Measurements from ENCODE around the gene RNF225. TPM values are rescaled to one million over a fixed set of nuclear protein-coding genes. Genes with fewer than 3 reads are reported as not detected.

Gene RNF225
- total RNA-seq, 1 experiment from 2014 or later: 1.8 TPM

DNA sequence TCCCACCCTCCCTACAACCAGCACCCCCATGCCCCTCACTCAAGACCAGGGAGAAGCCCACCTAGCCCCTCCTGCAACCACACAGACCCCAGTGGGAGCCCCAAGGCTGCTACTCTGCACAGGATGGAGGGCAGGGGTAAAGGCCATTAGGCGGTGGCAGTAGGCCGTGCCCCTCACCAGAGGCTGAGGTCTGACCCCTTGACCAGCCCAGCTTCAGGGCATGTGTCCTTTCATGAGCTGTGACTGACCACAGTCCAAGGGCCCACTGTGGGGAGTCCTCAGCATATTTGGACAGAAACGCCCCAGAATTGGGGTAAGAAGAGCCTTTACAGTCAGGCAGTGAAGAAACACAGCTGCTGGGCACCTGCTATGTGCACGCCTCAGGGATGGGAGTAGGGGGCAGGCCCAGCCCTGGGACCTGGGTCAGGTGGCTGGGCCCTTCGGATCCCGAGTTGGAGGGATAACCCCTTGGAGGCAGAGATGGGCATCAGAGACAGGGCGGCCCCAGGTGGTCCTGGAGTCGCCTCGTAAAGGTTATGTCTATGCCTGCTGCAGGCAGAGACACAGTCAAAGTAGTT is 10.1 kb upstream of the RNF225 start:
- Mint-ChIP-seq H3K27me3 (ENCODE audit: low read depth) (no peaks in the 10 kb centered on the region), H3K27ac (peak overlapping the region; percentile 92), H3K4me3 (peak overlapping the region; percentile 96), H3K9me3 (no peaks in the 10 kb centered on the region), H3K36me3 (peaks cover 25% of the 10 kb centered on the region), H3K4me1 (peaks cover 22% of the 10 kb centered on the region)
- ATAC-seq: no peak
- no peak for DNase-seq (ENCODE audit: low spot score)
- ChIA-PET POLR2A (no interaction called here), CTCF (no interaction called here)
- TF ChIP-seq FOXP1 (CRISPR knock-in tag; IDR thresholded peaks at IDR 0.05; ENCODE audit: borderline replicate concordance): no peak
- TF ChIP-seq ZNF532 (CRISPR knock-in tag; IDR thresholded peaks at IDR 0.05; ENCODE audit: borderline replicate concordance): no peak
- TF ChIP-seq JUN (CRISPR knock-in tag; IDR thresholded peaks at IDR 0.05): no peak
- no peak for TF ChIP-seq E2F4 (CRISPR knock-in tag; IDR thresholded peaks at IDR 0.05; ENCODE audit: borderline replicate concordance, low read depth)
- TF ChIP-seq NR3C1 (CRISPR knock-in tag; conservative IDR thresholded peaks at IDR 0.05; ENCODE audit: low read depth): no peak
- TF ChIP-seq ZNF416 (CRISPR knock-in tag; IDR thresholded peaks at IDR 0.05): no peak
- no peak for TF ChIP-seq HMGA2 (CRISPR knock-in tag; IDR thresholded peaks at IDR 0.05)
- TF ChIP-seq STAT6 (CRISPR knock-in tag; conservative IDR thresholded peaks at IDR 0.05; ENCODE audit: low read depth): no peak
- no peak for TF ChIP-seq FOXP4 (CRISPR knock-in tag; IDR thresholded peaks at IDR 0.05)
- TF ChIP-seq, protein P1, sequence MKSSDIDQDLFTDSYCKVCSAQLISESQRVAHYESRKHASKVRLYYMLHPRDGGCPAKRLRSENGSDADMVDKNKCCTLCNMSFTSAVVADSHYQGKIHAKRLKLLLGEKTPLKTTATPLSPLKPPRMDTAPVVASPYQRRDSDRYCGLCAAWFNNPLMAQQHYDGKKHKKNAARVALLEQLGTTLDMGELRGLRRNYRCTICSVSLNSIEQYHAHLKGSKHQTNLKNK (CRISPR knock-in tag; IDR thresholded peaks at IDR 0.05): no peak
- TF ChIP-seq GABPB1 (CRISPR knock-in tag; IDR thresholded peaks at IDR 0.05): no peak
- TF ChIP-seq PRRX2 (CRISPR knock-in tag; IDR thresholded peaks at IDR 0.05): no peak
- no peak for TF ChIP-seq JAZF1 (CRISPR knock-in tag; IDR thresholded peaks at IDR 0.05)
- no peak for TF ChIP-seq MXD4 (CRISPR knock-in tag; IDR thresholded peaks at IDR 0.05; ENCODE audit: borderline replicate concordance)
- TF ChIP-seq RORB (CRISPR knock-in tag; IDR thresholded peaks at IDR 0.05): no peak
- TF ChIP-seq SMAD4 (CRISPR knock-in tag; IDR thresholded peaks at IDR 0.05): no peak
- no peak for TF ChIP-seq CBFB (CRISPR knock-in tag; IDR thresholded peaks at IDR 0.05; ENCODE audit: low read depth)
- TF ChIP-seq ZNF317 (CRISPR knock-in tag; IDR thresholded peaks at IDR 0.05; ENCODE audit: borderline replicate concordance, low read depth): no peak
